HuH-7 (cell line): ENCODE data around the gene XKR8.

ENCODE experiments used
- DNase-seq: peaks from one replicate; pipeline ENCODE4 v3.0.0; 2011; ENCODE audit warnings: low spot score

The XKR8 gene

GRCh38 chr1:27955076-27955475, 4.7 kb upstream of the XKR8 start:
- DNase-seq: no peak

- no peak for DNase-seq
Observed at GRCh38 chr1:27956761-27957160, 3.0 kb upstream of the XKR8 start.

GRCh38 chr1:27957655-27958054, 2.1 kb upstream of the XKR8 start:
- no peak for DNase-seq

GRCh38 chr1:27958513-27958912, 1.3 kb upstream of the XKR8 start:
- no peak for DNase-seq

- no peak for DNase-seq
Observed at GRCh38 chr1:27960762-27961645, 1.2 kb downstream of the XKR8 start.

- DNase-seq: no peak
Observed at GRCh38 chr1:27961646-27962221, 2.0 kb downstream of the XKR8 start.

- no peak for DNase-seq
Observed at GRCh38 chr1:27963393-27963792, 3.6 kb downstream of the XKR8 start.

- DNase-seq: no peak
Observed at GRCh38 chr1:27966402-27967105, 6.8 kb downstream of the XKR8 start.

GRCh38 chr1:27967106-27967883, 7.5 kb downstream of the XKR8 start:
- DNase-seq: no peak

GRCh38 chr1:27967884-27968466, 8.2 kb downstream of the XKR8 start:
- no peak for DNase-seq

- no peak for DNase-seq
Observed at GRCh38 chr1:27968692-27969091, 8.9 kb downstream of the XKR8 start.

- no peak for DNase-seq
Observed at GRCh38 chr1:27970401-27970800, 10.6 kb downstream of the XKR8 start.

GRCh38 chr1:27971674-27972073, 11.9 kb downstream of the XKR8 start:
- no peak for DNase-seq

- no peak for DNase-seq
Observed at GRCh38 chr1:27972141-27972540, 12.4 kb downstream of the XKR8 start.

- DNase-seq: no peak
Observed at GRCh38 chr1:27973771-27974416, 14.1 kb downstream of the XKR8 start.

GRCh38 chr1:27974417-27974781, 14.6 kb downstream of the XKR8 start:
- DNase-seq: no peak

GRCh38 chr1:27979151-27979858, 19.5 kb downstream of the XKR8 start:
- DNase-seq: no peak

GRCh38 chr1:27979859-27980201, 20.1 kb downstream of the XKR8 start:
- DNase-seq: no peak

- DNase-seq: no peak
Observed at GRCh38 chr1:27980216-27980845, 20.6 kb downstream of the XKR8 start.

- no peak for DNase-seq
Observed at GRCh38 chr1:27981145-27981544, 21.4 kb downstream of the XKR8 start.
